Stimulated activated CD4-positive, alpha-beta T cell treated with anti-CD3 and anti-CD28 coated beads, Interleukin-2, amount 100 ng/mL, for 48 hours (primary cell): ENCODE data around the gene CHRNA9.
"Not testable (repeated sequence)": the region's sequence is repeated elsewhere in the genome, so short reads cannot be mapped to it uniquely, and the experiment has no call there.

Experiments
- DNase-seq, 2 donors: peaks; one replicate each; pipeline ENCODE4 v3.0.0-alpha.2; 2020

CHRNA9 gene

GRCh38 chr4:40334591-40335524 lies at the start of gene CHRNA9:
CHRNA9 (plus strand) TSS chr4:40335333; CDS start chr4:40335468, 135 bp downstream.
- DNase-seq, result no peak

GRCh38 chr4:40285692-40286091 lies 49.4 kb upstream of the CHRNA9 start:
- no peak for DNase-seq

GRCh38 chr4:40288566-40288965 lies 46.6 kb upstream of the CHRNA9 start:
- DNase-seq, result no peak

- no peak for DNase-seq
Measured at GRCh38 chr4:40289366-40290188, 45.6 kb upstream of the CHRNA9 start.

GRCh38 chr4:40290611-40291186 lies 44.4 kb upstream of the CHRNA9 start:
- DNase-seq, result not testable (repeated sequence)

GRCh38 chr4:40292313-40292759 lies 42.8 kb upstream of the CHRNA9 start:
- DNase-seq, result no peak

GRCh38 chr4:40294339-40294738 lies 40.8 kb upstream of the CHRNA9 start:
- no peak for DNase-seq

- DNase-seq, result not testable (repeated sequence)
Measured at GRCh38 chr4:40295030-40295429, 40.1 kb upstream of the CHRNA9 start.

- DNase-seq, result no peak
Measured at GRCh38 chr4:40295572-40295971, 39.6 kb upstream of the CHRNA9 start.

GRCh38 chr4:40299126-40299525 lies 36.0 kb upstream of the CHRNA9 start:
- no peak for DNase-seq

- DNase-seq, result no peak
Measured at GRCh38 chr4:40299811-40300292, 35.3 kb upstream of the CHRNA9 start.

- DNase-seq, result no peak
Measured at GRCh38 chr4:40300371-40301162, 34.6 kb upstream of the CHRNA9 start.

- DNase-seq, result no peak
Measured at GRCh38 chr4:40301603-40302002, 33.5 kb upstream of the CHRNA9 start.

- DNase-seq, result no peak
Measured at GRCh38 chr4:40303751-40304150, 31.4 kb upstream of the CHRNA9 start.

- no peak for DNase-seq
Measured at GRCh38 chr4:40305328-40306170, 29.6 kb upstream of the CHRNA9 start.

GRCh38 chr4:40306226-40306625 lies 28.9 kb upstream of the CHRNA9 start:
- no peak for DNase-seq

GRCh38 chr4:40306976-40307375 lies 28.2 kb upstream of the CHRNA9 start:
- no peak for DNase-seq

- peak in 1 of 2 donors; percentile 44 for DNase-seq
Measured at GRCh38 chr4:40307627-40308497, 27.3 kb upstream of the CHRNA9 start.

- DNase-seq, result no peak
Measured at GRCh38 chr4:40308528-40309122, 26.5 kb upstream of the CHRNA9 start.
